IPS DF 4.7 (cell line): ENCODE measurements around the gene KCNAB1.
"Not testable (repeated sequence)": the region's sequence is repeated elsewhere in the genome, so short reads cannot be mapped to it uniquely, and the experiment has no call there.

ENCODE experiments used
- DNase-seq: peaks from one replicate; pipeline ENCODE4 v3.0.0-alpha.2; 2013; ENCODE audit warnings: low spot score; ENCODE audit errors: extremely low read depth

KCNAB1 gene

DNA sequence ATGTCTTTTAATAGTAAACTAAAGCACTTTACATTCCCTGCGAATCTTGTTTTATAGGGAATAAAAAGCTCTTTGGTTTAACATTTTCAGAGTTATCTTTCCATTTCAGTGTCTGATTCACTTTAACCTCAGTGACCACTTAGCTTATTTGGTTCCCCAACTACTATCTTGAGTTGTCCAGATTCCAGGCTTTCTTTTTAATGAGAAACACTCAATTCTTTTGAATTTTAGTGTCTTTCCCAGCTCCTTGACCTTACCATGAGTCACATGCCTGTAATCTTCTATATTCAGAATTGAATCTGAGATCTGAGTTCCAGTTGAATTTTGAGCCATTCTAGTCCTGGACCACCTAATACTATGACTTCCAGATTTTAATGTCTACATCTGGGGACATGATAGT lies 144.4 kb downstream of the KCNAB1 start:
- DNase-seq: no peak

GRCh38 chr3:156271508-156271907 lies 151.1 kb downstream of the KCNAB1 start:
- DNase-seq: no peak

DNA sequence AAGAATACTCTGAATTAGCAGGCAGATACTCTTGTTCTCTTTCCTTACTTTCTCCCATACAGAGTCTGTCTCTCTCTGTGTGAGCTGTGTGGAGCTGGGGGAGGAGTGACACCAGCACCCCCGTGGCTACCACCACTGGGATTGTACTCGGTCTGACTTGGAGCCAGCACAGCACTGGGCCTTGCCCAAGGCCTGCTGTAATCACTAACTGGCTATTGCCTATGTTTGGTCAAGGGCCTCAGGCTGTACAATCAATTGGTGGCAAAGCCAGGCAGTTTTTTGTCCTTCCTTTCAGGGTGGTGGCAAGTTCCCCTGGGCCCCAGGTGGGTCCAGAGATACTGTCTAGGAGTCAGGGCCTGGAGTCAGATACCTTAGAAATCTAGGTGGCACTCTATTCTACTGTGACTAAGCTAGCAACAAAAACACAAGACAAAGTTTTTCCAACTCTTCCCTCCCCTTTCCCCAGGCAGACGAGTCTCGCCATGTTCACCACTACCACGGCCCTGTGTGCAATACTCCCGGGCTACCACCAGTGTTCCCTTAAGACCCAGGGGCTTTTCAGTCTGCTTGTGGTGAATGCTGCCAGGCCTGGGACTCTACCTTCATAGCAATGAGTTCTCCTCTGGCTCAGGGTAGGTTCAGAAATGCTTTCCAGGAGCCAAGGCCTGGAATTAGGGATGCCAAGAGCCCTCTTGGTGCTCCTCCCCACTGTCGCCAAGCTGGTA lies 151.8 kb downstream of the KCNAB1 start:
- DNase-seq: no peak

GRCh38 chr3:156273111-156273694 lies 152.8 kb downstream of the KCNAB1 start:
- no peak for DNase-seq

GRCh38 chr3:156274791-156275190 lies 154.4 kb downstream of the KCNAB1 start:
- no peak for DNase-seq

GRCh38 chr3:156284637-156285036 lies 164.3 kb downstream of the KCNAB1 start:
- DNase-seq: not testable (repeated sequence)

DNA sequence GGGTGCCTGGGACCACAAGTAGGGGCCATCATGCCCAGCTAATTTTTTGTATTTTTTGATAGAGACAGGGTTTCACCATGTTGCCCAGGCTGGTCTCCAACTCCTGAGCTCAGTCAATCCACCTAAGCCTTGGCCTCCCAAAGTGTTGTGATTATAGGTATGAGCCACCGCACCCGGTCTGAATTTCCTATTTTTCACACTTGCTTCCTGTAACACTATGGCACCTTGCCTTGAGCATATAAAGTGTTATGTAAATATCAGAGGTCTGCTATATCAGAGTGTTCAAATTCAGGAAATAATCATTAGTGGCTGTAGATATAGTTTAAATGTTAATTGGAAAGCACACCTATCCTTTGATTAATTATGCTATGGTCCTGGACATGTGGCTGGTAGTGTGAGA lies 165.2 kb downstream of the KCNAB1 start:
- DNase-seq: no peak

DNA sequence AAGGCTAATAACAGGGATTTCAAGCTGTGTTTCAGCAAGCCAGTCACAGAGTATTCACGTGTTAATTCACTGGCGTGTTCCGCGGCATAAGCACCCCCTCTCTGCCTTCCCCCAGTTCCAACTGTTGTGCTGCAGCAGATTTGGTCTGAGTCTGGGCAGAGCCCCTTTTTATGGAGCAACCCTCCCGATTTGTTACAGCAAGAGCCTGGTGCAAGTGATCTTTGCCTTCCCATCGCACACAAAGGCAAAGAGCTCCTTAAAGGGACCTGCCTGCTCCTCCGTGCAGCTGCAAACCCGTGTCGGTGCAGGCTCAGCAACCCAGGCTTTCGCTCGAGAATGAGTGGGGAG lies 170.5 kb downstream of the KCNAB1 start:
- no peak for DNase-seq

- DNase-seq: no peak
These were observed 171.1 kb downstream of the KCNAB1 start for GRCh38 chr3:156291272-156292123.

- DNase-seq: no peak
These were observed 173.2 kb downstream of the KCNAB1 start for GRCh38 chr3:156293566-156293965.

DNA sequence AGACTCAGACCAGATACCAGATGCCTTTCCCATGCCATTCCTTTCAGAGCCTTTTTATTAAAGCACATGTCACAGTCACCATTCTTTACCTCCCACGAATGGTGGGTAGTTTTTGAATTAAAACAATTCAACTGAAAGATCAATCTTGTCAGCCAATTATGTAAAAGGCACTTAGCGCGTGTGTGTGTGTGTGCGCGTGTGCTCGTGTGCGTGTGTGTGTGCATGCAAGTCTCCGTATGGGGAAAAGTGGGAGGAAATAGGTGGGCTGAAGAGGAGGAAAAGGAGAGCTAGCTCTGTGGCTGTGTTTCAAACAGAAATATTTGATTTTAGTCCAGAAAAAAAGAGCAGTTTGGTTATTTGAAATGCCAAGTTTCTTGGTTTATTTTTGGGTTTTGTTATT lies 177.2 kb downstream of the KCNAB1 start:
- no peak for DNase-seq

DNA sequence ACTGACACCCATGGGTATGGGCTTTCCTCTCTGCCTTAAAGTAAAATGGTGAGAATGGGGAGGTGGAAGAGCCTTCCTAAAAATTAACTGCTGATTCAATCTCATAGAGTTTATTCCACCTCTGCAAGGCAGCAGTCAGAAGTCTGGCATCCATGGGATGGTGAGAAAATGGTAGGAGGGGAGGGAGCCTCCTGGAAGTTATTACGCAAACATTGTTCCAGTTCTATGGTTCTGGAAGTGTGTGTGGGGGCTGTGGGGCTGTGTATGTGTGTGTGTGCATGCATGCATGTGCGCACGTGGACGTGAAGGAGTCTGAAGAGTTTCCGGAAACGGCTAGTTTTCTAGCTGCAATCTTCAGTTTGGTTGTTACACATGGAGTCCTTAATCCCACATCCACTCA lies 177.6 kb downstream of the KCNAB1 start:
- DNase-seq: no peak

DNA sequence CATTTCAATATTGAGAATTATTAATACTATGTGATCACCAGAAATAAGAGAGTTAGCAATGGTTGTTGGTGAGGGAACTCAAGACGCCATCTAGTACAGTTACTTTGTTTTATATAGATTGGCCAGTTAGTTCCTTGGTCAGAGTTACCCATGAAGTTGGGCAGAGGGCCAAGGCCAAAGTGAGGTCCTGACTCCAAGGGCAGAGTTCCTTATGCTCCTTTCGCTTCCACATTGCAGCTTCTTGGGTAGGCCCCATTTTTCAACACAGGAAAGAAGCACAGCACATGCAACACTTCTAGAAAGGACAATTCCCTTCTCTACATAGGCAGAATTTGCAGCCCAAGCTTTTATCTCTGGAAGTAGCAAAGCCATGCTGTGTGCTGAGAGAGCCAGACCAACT lies 178.6 kb downstream of the KCNAB1 start:
- DNase-seq: no peak

DNA sequence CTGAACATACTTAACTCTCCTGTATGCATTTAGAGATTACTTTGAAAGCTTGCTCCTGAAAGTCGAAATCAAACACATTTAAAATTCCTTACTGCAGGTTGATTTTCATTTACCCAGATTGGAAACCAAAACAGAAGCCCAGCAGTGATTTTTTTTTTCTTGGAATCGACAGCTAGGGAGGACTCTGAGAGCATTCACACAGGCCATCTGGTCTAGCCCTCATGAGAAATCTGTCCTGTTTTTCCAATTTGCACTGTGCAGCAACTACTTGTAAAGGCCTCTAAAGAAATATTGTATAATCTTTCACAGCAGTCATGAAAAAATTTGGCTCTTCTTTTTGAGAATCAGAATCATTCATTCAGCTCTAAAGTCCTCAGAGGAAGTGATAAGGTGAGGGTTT lies 179.2 kb downstream of the KCNAB1 start:
- DNase-seq: no peak

DNA sequence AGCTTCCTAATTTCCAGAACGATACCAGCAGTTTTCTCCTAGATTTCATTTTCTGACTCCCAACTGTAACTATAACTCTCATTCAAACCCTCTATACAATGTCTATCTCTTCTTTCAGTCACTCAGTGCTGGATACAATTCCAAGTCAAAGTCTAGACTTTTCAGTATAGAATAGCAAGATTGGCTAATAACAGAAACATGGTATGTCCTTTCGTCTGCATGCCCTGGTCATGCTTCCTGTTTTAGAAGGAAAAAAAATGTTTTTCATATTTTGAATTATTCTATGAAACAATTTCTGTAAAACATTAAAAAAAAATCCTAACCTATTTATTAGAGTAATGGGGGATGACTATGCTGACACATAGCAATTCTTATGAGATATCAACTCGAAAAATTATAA lies 180.0 kb downstream of the KCNAB1 start:
- DNase-seq: no peak

DNA sequence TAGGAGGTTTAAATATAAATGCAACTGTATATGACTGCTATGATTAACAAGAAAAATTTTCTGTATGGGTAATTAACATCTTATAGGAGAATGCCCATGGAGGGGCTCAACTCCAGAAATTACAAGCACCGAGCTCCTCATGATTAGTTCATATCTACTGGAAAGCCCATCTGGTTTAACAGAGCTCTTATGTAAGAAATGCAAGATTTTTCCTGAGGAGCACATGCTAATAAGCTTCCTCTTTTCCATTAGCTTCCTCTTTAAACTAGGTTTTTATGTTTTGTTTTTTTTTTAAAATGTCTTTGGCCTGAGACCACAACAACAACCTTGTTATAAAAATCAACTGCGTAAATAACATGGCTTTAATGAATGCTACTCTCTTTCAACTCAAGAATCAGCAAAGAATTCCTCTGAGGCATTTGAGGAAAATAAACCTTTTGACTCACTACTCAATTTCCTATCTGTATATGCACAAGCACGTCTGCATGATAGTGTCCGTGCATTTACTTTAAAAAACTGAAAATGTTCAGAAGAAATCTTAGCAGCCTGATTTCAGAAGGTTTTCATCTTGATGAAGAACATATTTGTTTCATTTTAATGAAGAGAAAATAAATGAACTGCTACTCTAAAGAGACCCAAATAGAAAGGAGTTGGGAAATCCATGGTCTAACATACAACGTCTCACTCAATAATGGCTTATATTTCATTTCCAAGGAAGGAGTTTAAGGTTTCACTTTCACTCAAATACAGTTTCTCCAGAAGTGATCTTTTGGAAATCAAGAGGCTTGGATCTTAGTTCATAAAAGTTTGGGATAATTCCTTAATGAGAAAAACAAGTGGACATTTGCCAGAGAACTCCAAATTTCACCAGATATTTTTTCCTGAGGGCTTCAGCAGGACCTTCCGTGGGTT lies 180.8 kb downstream of the KCNAB1 start:
- DNase-seq: no peak

DNA sequence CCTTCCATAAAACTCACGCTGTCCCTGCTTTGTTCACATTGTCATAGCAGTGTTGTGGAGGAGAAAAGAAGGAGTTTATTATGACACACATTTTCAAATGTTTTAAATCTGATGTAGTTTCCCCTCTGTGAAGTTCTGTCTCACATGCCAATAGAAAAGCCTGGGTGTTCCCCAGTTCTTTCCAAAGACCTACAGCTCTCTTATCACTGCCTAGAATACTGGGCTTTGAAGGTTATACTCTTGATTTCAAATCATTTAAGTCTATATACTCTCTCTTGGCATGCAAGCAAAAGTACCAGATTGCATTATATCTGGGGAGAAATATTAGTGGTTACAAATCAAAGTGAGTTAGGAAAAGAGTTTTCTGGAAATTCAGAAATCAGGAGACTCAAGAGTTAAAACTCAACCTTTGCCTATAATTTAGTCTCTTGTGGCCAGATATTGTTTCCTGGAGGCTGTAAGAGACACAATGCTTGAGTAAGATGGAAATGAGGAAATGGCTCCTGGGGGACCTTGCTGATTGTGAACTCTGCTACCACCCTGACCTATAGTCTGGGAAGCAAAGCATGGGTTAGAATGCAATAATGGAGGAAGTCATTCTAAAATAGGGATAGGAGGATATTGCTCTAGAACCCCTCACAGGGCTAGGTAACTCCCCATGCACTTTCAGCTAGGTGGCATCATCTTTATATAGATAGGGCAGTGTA lies 182.8 kb downstream of the KCNAB1 start:
- no peak for DNase-seq

GRCh38 chr3:156304406-156304805 lies 184.0 kb downstream of the KCNAB1 start:
- DNase-seq: no peak

- no peak for DNase-seq
These were observed 185.3 kb downstream of the KCNAB1 start for GRCh38 chr3:156305672-156306071.

- DNase-seq: no peak
These were observed 187.3 kb downstream of the KCNAB1 start for GRCh38 chr3:156307704-156308103.

DNA sequence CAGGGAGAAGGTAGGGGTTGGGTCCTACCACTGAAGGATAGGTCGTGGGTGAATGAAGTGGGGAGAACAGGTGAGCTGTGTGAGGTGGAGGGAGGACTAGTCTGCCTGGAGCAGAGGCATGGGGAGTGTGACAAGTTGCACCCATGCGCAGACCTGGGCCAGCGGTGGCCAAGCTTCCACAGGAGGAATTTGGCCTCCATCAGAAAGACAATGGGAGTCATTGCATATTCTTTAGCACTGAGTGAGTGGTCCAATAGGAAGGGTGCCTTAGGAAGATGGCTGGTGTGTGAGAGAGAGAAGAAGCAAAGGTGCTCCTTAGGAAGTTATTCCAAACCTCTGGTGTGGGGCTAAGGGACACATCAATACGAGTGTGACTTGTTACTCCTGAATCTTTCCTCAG lies 191.1 kb downstream of the KCNAB1 start:
- no peak for DNase-seq
